CD14-positive monocyte (primary cell): ENCODE results near the gene OR52H1. TPM values are rescaled to one million over a fixed set of nuclear protein-coding genes. Genes with fewer than 3 reads are reported as not detected.

Source experiments
- DNase-seq, 3 donors: peaks; one replicate each; pipeline ENCODE4 v3.0.0-alpha.2; 2011 to 2022
- H2AFZ ChIP-seq: 2 replicates; pipeline ENCODE4 v1.6.0; 2012; ENCODE audit warnings: mild to moderate bottlenecking, low read depth, low read length, inconsistent platforms; ENCODE audit not compliant: insufficient read depth, poor library complexity, severe bottlenecking
- H3K27ac ChIP-seq, 2 donors: 1 replicate in 1 of 2; 2 replicates in 1 of 2; pipeline ENCODE4 v1.5.1; 2012 to 2013; ENCODE audit warnings: low read length in 2 of 2, control low read depth in 1 of 2, inconsistent platforms in 1 of 2, low read depth in 1 of 2, mild to moderate bottlenecking in 1 of 2
- H3K27me3 ChIP-seq, 2 donors: one replicate each; pipeline versions ENCODE4 v1.6.0 to v1.6.1; 2011 to 2013; ENCODE audit warnings: low read length in 2 of 2; ENCODE audit not compliant: control insufficient read depth in 2 of 2, insufficient read depth in 2 of 2
- H3K36me3 ChIP-seq, 2 donors: replicated peaks in 1 of 2; 1 replicate in 1 of 2; 2 replicates in 1 of 2; pipeline versions ENCODE4 v1.5.1 to v1.6.1; 2012 to 2013; ENCODE audit warnings: low read length in 2 of 2, control low read depth in 1 of 2, inconsistent platforms in 1 of 2, mild to moderate bottlenecking in 1 of 2; ENCODE audit not compliant: insufficient read depth in 2 of 2, control insufficient read depth in 1 of 2
- H3K4me1 ChIP-seq, 2 donors: 1 replicate in 1 of 2; 2 replicates in 1 of 2; pipeline versions ENCODE4 v1.5.1 to v1.6.1; 2012 to 2013; ENCODE audit warnings: low read length in 2 of 2, control low read depth in 1 of 2, inconsistent platforms in 1 of 2, mild to moderate bottlenecking in 1 of 2, moderate library complexity in 1 of 2; ENCODE audit not compliant: insufficient read depth in 2 of 2, control insufficient read depth in 1 of 2
- H3K4me2 ChIP-seq: replicated peaks from 2 replicates; pipeline ENCODE3; 2012; ENCODE audit warnings: low read length, moderate library complexity, mild to moderate bottlenecking; ENCODE audit not compliant: poor library complexity, severe bottlenecking; ENCODE audit errors: extremely low read depth
- H3K4me3 ChIP-seq, 3 experiments: fragments of 200-600 bp in 1 of 3; sonication (generic) in 1 of 3; replicated peaks in 1 of 3; 1 replicate in 2 of 3; 2 replicates in 1 of 3; pipeline ENCODE4 v1.5.1; 2011 to 2013; ENCODE audit warnings: low read length in 3 of 3, mild to moderate bottlenecking in 3 of 3, control low read depth in 2 of 3, low read depth in 2 of 3, inconsistent platforms in 1 of 3, moderate library complexity in 1 of 3
- H3K79me2 ChIP-seq: 2 replicates; pipeline ENCODE4 v1.6.0; 2012; ENCODE audit warnings: mild to moderate bottlenecking, control low read depth, inconsistent platforms, low read length, moderate library complexity; ENCODE audit not compliant: insufficient read depth
- H3K9ac ChIP-seq: 2 replicates; pipeline ENCODE4 v1.6.0; 2017; ENCODE audit warnings: low read length, mild to moderate bottlenecking; ENCODE audit not compliant: insufficient read depth, poor library complexity, severe bottlenecking
- H3K9me3 ChIP-seq, 2 donors: replicated peaks in 1 of 2; 1 replicate in 1 of 2; 2 replicates in 1 of 2; pipeline versions ENCODE4 v1.5.1 to v1.6.1; 2012 to 2013; ENCODE audit warnings: low read length in 2 of 2, control low read depth in 1 of 2; ENCODE audit not compliant: control insufficient read depth in 1 of 2, insufficient read depth in 1 of 2
- H4K20me1 ChIP-seq: 2 replicates; pipeline ENCODE4 v1.6.0; 2012; ENCODE audit warnings: mild to moderate bottlenecking, low read length, control low read depth, moderate library complexity; ENCODE audit not compliant: insufficient read depth
- H3K27ac Mint-ChIP-seq, 7 donors: one replicate each; pipeline ENCODE4 v1.8.0; 2020; ENCODE audit warnings: mild to moderate bottlenecking in 7 of 7, mixed read lengths in 7 of 7, moderate library complexity in 6 of 7, inconsistent platforms in 2 of 7
- H3K27me3 Mint-ChIP-seq, 3 donors: one replicate each; pipeline ENCODE4 v1.8.0; 2021 to 2022; ENCODE audit warnings: low read depth in 3 of 3, mild to moderate bottlenecking in 3 of 3, mixed read lengths in 3 of 3, moderate library complexity in 3 of 3, inconsistent platforms in 1 of 3
- H3K36me3 Mint-ChIP-seq, 2 donors: one replicate each; pipeline ENCODE4 v1.8.0; 2020; ENCODE audit warnings: mixed read lengths in 2 of 2, inconsistent platforms in 1 of 2, mild to moderate bottlenecking in 1 of 2
- H3K4me1 Mint-ChIP-seq: one replicate; pipeline ENCODE4 v1.8.0; 2020; ENCODE audit warnings: mild to moderate bottlenecking, mixed read lengths
- H3K4me3 Mint-ChIP-seq, 2 donors: one replicate each; pipeline ENCODE4 v1.8.0; 2020; ENCODE audit warnings: mild to moderate bottlenecking in 2 of 2, mixed read lengths in 2 of 2, moderate library complexity in 1 of 2
- H3K9me3 Mint-ChIP-seq, 7 donors: one replicate each; pipeline ENCODE4 v1.8.0; 2020 to 2022; ENCODE audit warnings: mixed read lengths in 7 of 7, mild to moderate bottlenecking in 6 of 7, moderate library complexity in 6 of 7, inconsistent platforms in 2 of 7
- CTCF ChIP-seq: fragments of 200-600 bp; IDR thresholded peaks from one replicate; pipeline ENCODE4 v1.8.0; 2022; ENCODE audit warnings: antibody characterized with exemption, mild to moderate bottlenecking
- WGBS: methylation state at CpG from one replicate; pipeline ENCODE4 v1.1.5; 2013; ENCODE audit warnings: missing lambda C conversion rate; ENCODE audit not compliant: insufficient coverage; 5-methylcytosine and 5-hydroxymethylcytosine counted together
- intact Hi-C, 2 donors: fragments of 100-400 bp; cut with micrococcal nuclease; formaldehyde crosslinking; loops; one replicate each; pipeline versions ENCODE4 v1.15.0 to v1.15.1; 2023
- polyA plus RNA-seq, 3 donors: library from polyadenylated mRNA; depleted of rRNA in 1 of 3; unstranded in 2 of 3; stranded (reverse) in 1 of 3; fragments of 300-500 nt in 2 of 3; fragments of >200 nt in 1 of 3; fragmentation: Illumina TruSeq in 2 of 3; gene quantifications; 1 replicate in 2 of 3; 2 replicates in 1 of 3; pipeline ENCODE4 v1.2.3, GENCODE V29; 2012 to 2021

The OR52H1 gene
- polyA plus RNA-seq, 3 donors = not detected

GRCh38 chr11:5507933-5508305 lies 40.4 kb downstream of the OR52H1 start:
- no peak overlapping the region for H3K9ac ChIP-seq
- no peak overlapping the region for H3K4me3 ChIP-seq
- H3K27me3 ChIP-seq = no peaks in the 10 kb centered on the region
- Mint-ChIP-seq H3K27me3 (peaks cover 1 to 3% (median 2%) of the 10 kb centered on the region in 3 donors), H3K27ac (no peak overlapping the region), H3K4me3 (no peak overlapping the region), H3K9me3 (peaks cover 0 to 7% (median 3%) of the 10 kb centered on the region in 7 donors), H3K4me1 (no peaks in the 10 kb centered on the region), H3K36me3 (no peaks in the 10 kb centered on the region)
- no peaks in the 10 kb centered on the region for H3K79me2 ChIP-seq
- H3K36me3 ChIP-seq = no peaks in the 10 kb centered on the region
- no peak for TF ChIP-seq CTCF
- H3K9me3 ChIP-seq = no peaks in the 10 kb centered on the region
- no peaks in the 10 kb centered on the region for H3K4me1 ChIP-seq
- no peak overlapping the region for H2AFZ ChIP-seq
- no peak overlapping the region for H3K4me2 ChIP-seq
- 92% methylated on average over 6 of the region's 6 CpGs for WGBS
- DNase-seq = no peak
- H4K20me1 ChIP-seq = no peaks in the 10 kb centered on the region
- H3K27ac ChIP-seq = no peak overlapping the region
- intact Hi-C loops = no loop called here

GRCh38 chr11:5507177-5507932 lies 41.0 kb downstream of the OR52H1 start:
- Histone ChIP-seq H2AFZ (no peak overlapping the region), H3K36me3 (no peaks in the 10 kb centered on the region), H3K4me1 (no peaks in the 10 kb centered on the region), H3K27ac (no peak overlapping the region), H3K27me3 (no peaks in the 10 kb centered on the region), H3K9ac (no peak overlapping the region), H4K20me1 (no peaks in the 10 kb centered on the region), H3K9me3 (no peaks in the 10 kb centered on the region), H3K79me2 (no peaks in the 10 kb centered on the region), H3K4me2 (no peak overlapping the region), H3K4me3 (no peak overlapping the region)
- intact Hi-C loops = no loop called here
- Mint-ChIP-seq H3K4me1 (no peaks in the 10 kb centered on the region), H3K27ac (no peak overlapping the region), H3K27me3 (peaks cover 1 to 2% (median 1%) of the 10 kb centered on the region in 3 donors), H3K36me3 (no peaks in the 10 kb centered on the region), H3K9me3 (peaks cover 0 to 7% (median 3%) of the 10 kb centered on the region in 7 donors), H3K4me3 (no peak overlapping the region)
- 98% methylated on average over 6 of the region's 9 CpGs for WGBS
- DNase-seq = no peak
- no peak for TF ChIP-seq CTCF
